ENCODE measurements around the gene NFKBIB. TPM values are rescaled to one million over a fixed set of nuclear protein-coding genes. Genes with fewer than 3 reads are reported as not detected.

NFKBIB gene
- total RNA-seq, 1 experiment from 2014 or later: 51.2 TPM

DNA sequence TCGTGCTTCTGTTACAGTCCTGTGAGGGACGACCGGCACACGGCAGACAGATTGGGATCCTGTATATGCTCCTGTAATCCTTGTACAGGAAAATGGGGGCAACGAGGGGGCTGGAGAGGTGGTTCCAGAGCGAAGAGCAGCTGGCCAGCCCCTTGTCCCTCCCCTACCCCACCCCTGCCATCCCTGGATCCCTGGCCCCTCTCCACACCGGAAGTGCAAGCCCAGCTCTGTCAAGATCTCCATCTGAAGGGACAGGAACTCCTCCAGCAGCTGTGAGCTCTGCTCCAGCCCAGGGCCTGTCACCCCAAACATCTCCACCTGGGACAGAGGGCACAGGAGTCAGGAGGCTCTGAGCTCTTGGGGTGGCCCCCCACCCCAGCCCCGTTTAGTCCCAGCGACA lies 17.7 kb downstream of the NFKBIB start (continued):
- TF ChIP-seq RAD21 (IDR thresholded peaks at IDR 0.05; ENCODE audit: low read depth) (no peak), EZH2 (IDR thresholded peaks at IDR 0.05) (no peak), CEBPB (IDR thresholded peaks at IDR 0.05; ENCODE audit: low read depth) (no peak), JUND (IDR thresholded peaks at IDR 0.05) (no peak), ZFX (IDR thresholded peaks at IDR 0.05) (no peak), POLR2AphosphoS5 (IDR thresholded peaks at IDR 0.05; ENCODE audit: low read depth, low read length) (no peak)
- TF ChIP-seq, protein P1, sequence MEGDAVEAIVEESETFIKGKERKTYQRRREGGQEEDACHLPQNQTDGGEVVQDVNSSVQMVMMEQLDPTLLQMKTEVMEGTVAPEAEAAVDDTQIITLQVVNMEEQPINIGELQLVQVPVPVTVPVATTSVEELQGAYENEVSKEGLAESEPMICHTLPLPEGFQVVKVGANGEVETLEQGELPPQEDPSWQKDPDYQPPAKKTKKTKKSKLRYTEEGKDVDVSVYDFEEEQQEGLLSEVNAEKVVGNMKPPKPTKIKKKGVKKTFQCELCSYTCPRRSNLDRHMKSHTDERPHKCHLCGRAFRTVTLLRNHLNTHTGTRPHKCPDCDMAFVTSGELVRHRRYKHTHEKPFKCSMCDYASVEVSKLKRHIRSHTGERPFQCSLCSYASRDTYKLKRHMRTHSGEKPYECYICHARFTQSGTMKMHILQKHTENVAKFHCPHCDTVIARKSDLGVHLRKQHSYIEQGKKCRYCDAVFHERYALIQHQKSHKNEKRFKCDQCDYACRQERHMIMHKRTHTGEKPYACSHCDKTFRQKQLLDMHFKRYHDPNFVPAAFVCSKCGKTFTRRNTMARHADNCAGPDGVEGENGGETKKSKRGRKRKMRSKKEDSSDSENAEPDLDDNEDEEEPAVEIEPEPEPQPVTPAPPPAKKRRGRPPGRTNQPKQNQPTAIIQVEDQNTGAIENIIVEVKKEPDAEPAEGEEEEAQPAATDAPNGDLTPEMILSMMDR (IDR thresholded peaks at IDR 0.05 in 2 of 3, conservative IDR thresholded peaks at IDR 0.05 in 1 of 3; ENCODE audit: borderline replicate concordance in 1 of 3, insufficient read depth in 1 of 3, low read depth in 2 of 3, low read length in 2 of 3): no peak
- TF ChIP-seq, protein P2, sequence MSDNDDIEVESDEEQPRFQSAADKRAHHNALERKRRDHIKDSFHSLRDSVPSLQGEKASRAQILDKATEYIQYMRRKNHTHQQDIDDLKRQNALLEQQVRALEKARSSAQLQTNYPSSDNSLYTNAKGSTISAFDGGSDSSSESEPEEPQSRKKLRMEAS (IDR thresholded peaks at IDR 0.05): no peak

DNA sequence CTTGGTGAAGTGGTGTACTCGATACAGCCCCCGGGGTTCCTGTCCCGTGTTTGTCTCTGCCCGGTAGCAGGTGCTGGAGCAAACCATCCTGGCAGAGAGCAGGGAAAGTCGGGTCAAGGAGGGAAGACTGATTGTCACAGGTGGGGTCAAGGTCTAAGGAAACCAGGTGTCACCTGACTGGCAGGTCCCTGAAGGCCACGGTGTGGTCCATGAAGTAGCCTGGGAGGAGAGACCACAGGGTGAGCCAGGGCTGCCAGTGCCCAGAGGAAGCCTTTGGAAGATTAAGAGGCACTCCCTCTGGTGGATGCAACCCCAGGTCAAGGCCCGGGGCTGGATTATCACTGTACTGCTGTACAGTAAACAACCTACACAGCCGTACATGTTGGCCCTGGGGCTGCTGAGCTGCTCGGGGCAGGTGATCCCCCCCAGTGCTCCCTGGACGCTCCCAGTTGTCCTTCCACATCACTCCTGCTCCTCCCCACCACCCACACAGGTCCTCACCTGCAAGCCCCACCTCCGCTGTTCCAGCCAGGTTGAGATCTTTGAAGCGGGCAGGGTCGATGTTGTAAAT lies 18.2 kb downstream of the NFKBIB start:
- ChIA-PET POLR2A (interaction anchor here (0.7 kb wide), 1 partner anchor 11 kb away, joined by 5 read pairs; no protein-coding TSS in a partner anchor), CTCF (interaction anchor here (2.3 kb wide), 1 partner anchor 12 kb away, joined by 10 read pairs; the partner anchor contains the start of genes MRPS12 and SARS2), RAD21 (ENCODE audit: low non-redundant PET in 1 of 2, low total read pairs in 2 of 2, uncharacterized antibody in 2 of 2, unreplicated experiment in 2 of 2) (no interaction called here)
- intact Hi-C loops (cut with micrococcal nuclease): no loop called here
- peaks cover 2 to 6% of the 10 kb centered on the region in 2 experiments; a peak in 2 of 4 replicates for H3K36me3 ChIP-seq (ENCODE audit: control insufficient read depth in 1 of 2, insufficient read depth in 2 of 2, low read length in 2 of 2)
- no peaks in the 10 kb centered on the region for H3K9me2 ChIP-seq (ENCODE audit: insufficient read depth)
- H3K4me2 ChIP-seq (ENCODE audit: low read length): no peak overlapping the region
- no peak overlapping the region for H3K4me3 ChIP-seq (replicated peaks in 1 of 2; ENCODE audit: low read depth in 1 of 2, low read length in 2 of 2)
- H3K9me3 ChIP-seq (ENCODE audit: control insufficient read depth in 1 of 2, insufficient read depth in 1 of 2, low read depth in 1 of 2, low read length in 2 of 2): no peaks in the 10 kb centered on the region
- no peak overlapping the region for H2AFZ ChIP-seq (ENCODE audit: low read depth, low read length, poor library complexity, severe bottlenecking)
- H3K9ac ChIP-seq (ENCODE audit: low read length): no peak overlapping the region
- H3K27ac ChIP-seq (ENCODE audit: low read depth, low read length): no peak overlapping the region
- DNase-seq (ENCODE audit: low read depth, low spot score): no peak
- H3K4me1 ChIP-seq (ENCODE audit: control insufficient read depth in 1 of 2, insufficient read depth in 2 of 2, low read length in 2 of 2): no peaks in the 10 kb centered on the region
- no TSS peak for BruUV-seq (replicated peaks)
- no peaks in the 10 kb centered on the region for H4K20me1 ChIP-seq (ENCODE audit: insufficient read depth)
- TF ChIP-seq, protein P3, sequence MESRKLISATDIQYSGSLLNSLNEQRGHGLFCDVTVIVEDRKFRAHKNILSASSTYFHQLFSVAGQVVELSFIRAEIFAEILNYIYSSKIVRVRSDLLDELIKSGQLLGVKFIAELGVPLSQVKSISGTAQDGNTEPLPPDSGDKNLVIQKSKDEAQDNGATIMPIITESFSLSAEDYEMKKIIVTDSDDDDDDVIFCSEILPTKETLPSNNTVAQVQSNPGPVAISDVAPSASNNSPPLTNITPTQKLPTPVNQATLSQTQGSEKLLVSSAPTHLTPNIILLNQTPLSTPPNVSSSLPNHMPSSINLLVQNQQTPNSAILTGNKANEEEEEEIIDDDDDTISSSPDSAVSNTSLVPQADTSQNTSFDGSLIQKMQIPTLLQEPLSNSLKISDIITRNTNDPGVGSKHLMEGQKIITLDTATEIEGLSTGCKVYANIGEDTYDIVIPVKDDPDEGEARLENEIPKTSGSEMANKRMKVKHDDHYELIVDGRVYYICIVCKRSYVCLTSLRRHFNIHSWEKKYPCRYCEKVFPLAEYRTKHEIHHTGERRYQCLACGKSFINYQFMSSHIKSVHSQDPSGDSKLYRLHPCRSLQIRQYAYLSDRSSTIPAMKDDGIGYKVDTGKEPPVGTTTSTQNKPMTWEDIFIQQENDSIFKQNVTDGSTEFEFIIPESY (IDR thresholded peaks at IDR 0.05; ENCODE audit: extremely low read depth, insufficient replicate concordance, low read length): no peak
- peak; percentile 33; the same call in 1 of the 2 replicates for TF ChIP-seq RAD21 (IDR thresholded peaks at IDR 0.05; ENCODE audit: low read depth)
- TF ChIP-seq SP1 (IDR thresholded peaks at IDR 0.05; ENCODE audit: low read depth): no peak
- H3K79me2 ChIP-seq (ENCODE audit: insufficient read depth, low read length): no peaks in the 10 kb centered on the region
- no peaks in the 10 kb centered on the region for H3K27me3 ChIP-seq (ENCODE audit: insufficient read depth, low read length)
- peak; percentile 73 for ATAC-seq
